Transverse colon (tissue), 4 donors: ENCODE results near the gene HSPB7.
"Not testable (repeated sequence)": the region's sequence is repeated elsewhere in the genome, so short reads cannot be mapped to it uniquely, and the experiment has no call there.

ENCODE experiments used
- CTCF ChIP-seq, 5 experiments: fragments of 200-600 bp in 3 of 5; fragments of 450-650 bp in 2 of 5; sonication (generic) in 3 of 5; IDR thresholded peaks; 1 replicate in 2 of 5; 2 replicates in 3 of 5; pipeline ENCODE4 v1.5.1; 2016 to 2017; ENCODE audit warnings: antibody characterized with exemption in 5 of 5, inconsistent platforms in 3 of 5, mild to moderate bottlenecking in 2 of 5, moderate library complexity in 1 of 5
- EP300 ChIP-seq: sonication (generic); formaldehyde crosslinking; IDR thresholded peaks from one replicate; pipeline ENCODE4 v1.6.1; 2017; ENCODE audit warnings: antibody characterized with exemption, low read depth
- POLR2A ChIP-seq: fragments of 450-650 bp; IDR thresholded peaks from one replicate; pipeline ENCODE4 v1.6.1; 2016; ENCODE audit warnings: antibody characterized with exemption, mild to moderate bottlenecking, moderate library complexity
- POLR2AphosphoS5 ChIP-seq, 3 donors: sonication (generic); formaldehyde crosslinking; IDR thresholded peaks; one replicate each; pipeline ENCODE4 v1.6.1; 2016; ENCODE audit warnings: antibody characterized with exemption in 3 of 3

GRCh38 chr1:16026302-16026701 is 8.5 kb upstream of the HSPB7 start:
- not testable (repeated sequence) for TF ChIP-seq POLR2AphosphoS5 (IDR thresholded peaks at IDR 0.05); CTCF (IDR thresholded peaks at IDR 0.05); POLR2A; EP300
